Transverse colon (tissue), 4 donors: ENCODE measurements around the gene MOB3B.

ENCODE experiments used
- POLR2A ChIP-seq: fragments of 450-650 bp; IDR thresholded peaks from one replicate; pipeline ENCODE4 v1.6.1; 2016; ENCODE audit warnings: antibody characterized with exemption, mild to moderate bottlenecking, moderate library complexity
- POLR2AphosphoS5 ChIP-seq, 3 donors: sonication (generic); formaldehyde crosslinking; IDR thresholded peaks; one replicate each; pipeline ENCODE4 v1.6.1; 2016; ENCODE audit warnings: antibody characterized with exemption in 3 of 3
- TF ChIP-seq, protein P1 (sequence below), 5 experiments: fragments of 200-600 bp in 3 of 5; fragments of 450-650 bp in 2 of 5; sonication (generic) in 3 of 5; IDR thresholded peaks; 1 replicate in 2 of 5; 2 replicates in 3 of 5; pipeline ENCODE4 v1.5.1; 2016 to 2017; ENCODE audit warnings: antibody characterized with exemption in 5 of 5, inconsistent platforms in 3 of 5, mild to moderate bottlenecking in 2 of 5, moderate library complexity in 1 of 5

GRCh38 chr9:27395484-27395921, 134.1 kb downstream of the MOB3B start:
- no peak for TF ChIP-seq POLR2A
- TF ChIP-seq, protein P1, sequence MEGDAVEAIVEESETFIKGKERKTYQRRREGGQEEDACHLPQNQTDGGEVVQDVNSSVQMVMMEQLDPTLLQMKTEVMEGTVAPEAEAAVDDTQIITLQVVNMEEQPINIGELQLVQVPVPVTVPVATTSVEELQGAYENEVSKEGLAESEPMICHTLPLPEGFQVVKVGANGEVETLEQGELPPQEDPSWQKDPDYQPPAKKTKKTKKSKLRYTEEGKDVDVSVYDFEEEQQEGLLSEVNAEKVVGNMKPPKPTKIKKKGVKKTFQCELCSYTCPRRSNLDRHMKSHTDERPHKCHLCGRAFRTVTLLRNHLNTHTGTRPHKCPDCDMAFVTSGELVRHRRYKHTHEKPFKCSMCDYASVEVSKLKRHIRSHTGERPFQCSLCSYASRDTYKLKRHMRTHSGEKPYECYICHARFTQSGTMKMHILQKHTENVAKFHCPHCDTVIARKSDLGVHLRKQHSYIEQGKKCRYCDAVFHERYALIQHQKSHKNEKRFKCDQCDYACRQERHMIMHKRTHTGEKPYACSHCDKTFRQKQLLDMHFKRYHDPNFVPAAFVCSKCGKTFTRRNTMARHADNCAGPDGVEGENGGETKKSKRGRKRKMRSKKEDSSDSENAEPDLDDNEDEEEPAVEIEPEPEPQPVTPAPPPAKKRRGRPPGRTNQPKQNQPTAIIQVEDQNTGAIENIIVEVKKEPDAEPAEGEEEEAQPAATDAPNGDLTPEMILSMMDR (IDR thresholded peaks at IDR 0.05): no peak
- TF ChIP-seq POLR2AphosphoS5 (IDR thresholded peaks at IDR 0.05): no peak
